GM18951 (cell line): Measurements from ENCODE around the gene SCIN.

Experiments
- POLR2A ChIP-seq: IDR thresholded peaks from 4 replicates; pipeline ENCODE4 v1.6.1; 2011; ENCODE audit warnings: mild to moderate bottlenecking; ENCODE audit not compliant: insufficient read length, insufficient read depth; ENCODE audit errors: extremely low read depth
- in situ Hi-C: fragments of 300-500 bp; cut with MboI; formaldehyde crosslinking; loops from one replicate; pipeline ENCODE4 v1.12.0; 2022; ENCODE audit warnings: low sequenced_read_pairs, mixed read lengths, inconsistent platforms; ENCODE audit not compliant: unreplicated experiment

The SCIN gene

DNA sequence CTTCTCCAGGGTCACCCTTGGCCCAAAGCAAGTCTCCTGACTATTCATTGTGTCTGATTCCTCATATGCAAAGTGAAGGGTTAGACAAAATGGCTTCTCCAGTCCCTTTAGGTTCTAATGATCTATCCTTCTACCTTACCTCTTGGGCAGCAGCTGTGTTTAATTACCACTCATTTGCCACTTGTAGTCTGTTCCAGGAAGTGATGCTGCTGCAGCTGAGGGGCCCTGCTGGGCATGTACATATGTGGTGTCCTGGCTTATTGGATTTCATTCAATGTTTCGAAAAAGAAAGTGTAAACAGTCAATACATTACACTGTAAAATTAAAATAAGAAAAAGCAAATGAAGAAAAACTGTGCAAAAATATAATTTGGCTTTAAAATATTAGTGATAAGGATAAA, 36.6 kb downstream of the SCIN start:
- in situ Hi-C loops = no loop called here
- TF ChIP-seq POLR2A = no peak

DNA sequence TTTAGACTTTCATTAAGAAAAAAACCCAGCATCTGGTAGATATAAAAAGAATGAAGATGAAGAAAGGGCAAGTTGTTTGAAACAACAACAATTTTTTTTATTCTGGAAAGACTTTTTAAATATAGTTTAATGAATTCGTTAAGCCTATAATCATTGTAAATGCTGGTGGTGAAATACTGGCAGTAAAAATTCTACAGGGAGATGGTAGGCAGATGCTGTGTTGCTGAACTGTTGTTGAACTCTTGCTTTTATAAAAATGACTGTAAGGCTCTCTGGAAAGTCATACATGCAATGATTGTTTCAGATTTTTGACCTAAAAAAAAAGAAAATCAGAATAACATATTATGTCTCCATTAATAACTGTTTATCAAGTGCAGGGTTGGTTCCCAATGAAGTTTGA, 39.0 kb downstream of the SCIN start:
- in situ Hi-C loops = no loop called here
- no peak for TF ChIP-seq POLR2A

DNA sequence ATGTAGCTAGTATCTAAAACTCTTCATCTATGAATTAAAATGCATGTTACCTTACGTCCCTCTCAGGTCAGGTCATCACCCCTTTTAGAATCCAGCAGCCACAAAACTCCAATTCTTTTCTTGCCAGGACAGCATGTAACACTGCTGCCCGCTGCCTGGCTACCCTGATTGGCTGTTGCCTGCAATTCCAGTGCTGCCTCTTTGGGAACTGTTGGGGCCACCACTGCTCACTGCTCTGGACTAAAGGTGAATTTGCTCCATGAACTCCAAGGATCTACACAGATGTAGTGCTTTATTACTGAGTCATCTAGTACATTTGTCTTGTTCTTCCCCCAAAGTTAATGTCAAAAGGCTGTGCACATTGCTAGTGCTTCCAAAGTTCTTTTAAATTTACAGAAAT, 40.4 kb downstream of the SCIN start:
- TF ChIP-seq POLR2A = no peak
- in situ Hi-C loops = no loop called here

GRCh38 chr7:12612622-12613021, 42.1 kb downstream of the SCIN start:
- no peak for TF ChIP-seq POLR2A
- in situ Hi-C loops = no loop called here

DNA sequence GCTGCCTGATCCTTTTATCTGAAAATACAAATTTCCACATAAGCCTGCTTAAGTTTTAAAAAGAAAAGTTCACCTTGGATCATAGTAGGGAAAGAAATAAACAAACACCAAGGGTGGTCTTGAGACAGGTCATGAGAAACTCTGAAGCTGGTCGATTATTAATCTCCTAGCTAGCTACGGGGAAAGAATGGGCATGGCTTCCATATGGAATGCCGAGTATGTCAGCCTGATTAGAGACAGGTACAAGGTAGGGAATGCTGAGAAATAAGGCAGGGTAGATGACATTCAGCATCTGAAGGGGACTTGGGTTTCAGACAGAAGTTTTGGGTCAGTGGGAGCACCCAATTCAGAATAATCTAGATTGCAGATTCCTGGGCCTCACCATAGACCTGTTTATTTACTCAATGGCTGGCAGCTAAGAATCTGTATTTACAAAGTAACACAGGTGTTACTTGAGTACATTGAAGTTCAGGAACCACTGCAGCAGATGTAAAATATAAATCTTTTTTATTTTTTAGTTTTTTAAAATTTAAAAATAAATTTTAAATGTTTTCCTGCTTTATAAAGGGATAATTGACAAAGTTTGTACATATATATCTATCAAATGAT, 49.0 kb downstream of the SCIN start:
- TF ChIP-seq POLR2A = no peak
- in situ Hi-C loops = no loop called here

DNA sequence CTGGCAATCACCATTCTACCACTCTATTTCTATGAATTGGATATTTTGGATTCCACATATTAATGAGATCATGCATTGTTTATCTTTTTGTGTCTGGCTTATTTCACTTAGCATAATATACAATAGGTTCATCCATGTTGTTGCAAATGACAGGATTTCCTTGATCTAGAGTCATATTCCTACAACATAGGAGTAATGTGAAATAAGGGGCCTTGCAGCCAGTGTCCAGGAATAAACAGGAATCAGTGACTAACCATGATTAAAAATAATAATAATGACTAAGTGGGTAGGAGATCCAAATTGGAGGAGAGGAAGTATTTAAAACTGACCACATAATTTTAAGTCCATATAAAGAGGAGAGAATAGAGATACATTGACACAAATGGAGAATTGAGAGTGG, 49.9 kb downstream of the SCIN start:
- no peak for TF ChIP-seq POLR2A
- in situ Hi-C loops = no loop called here

- in situ Hi-C loops = no loop called here
- no peak for TF ChIP-seq POLR2A
Measured at GRCh38 chr7:12623223-12623622, 52.7 kb downstream of the SCIN start.

DNA sequence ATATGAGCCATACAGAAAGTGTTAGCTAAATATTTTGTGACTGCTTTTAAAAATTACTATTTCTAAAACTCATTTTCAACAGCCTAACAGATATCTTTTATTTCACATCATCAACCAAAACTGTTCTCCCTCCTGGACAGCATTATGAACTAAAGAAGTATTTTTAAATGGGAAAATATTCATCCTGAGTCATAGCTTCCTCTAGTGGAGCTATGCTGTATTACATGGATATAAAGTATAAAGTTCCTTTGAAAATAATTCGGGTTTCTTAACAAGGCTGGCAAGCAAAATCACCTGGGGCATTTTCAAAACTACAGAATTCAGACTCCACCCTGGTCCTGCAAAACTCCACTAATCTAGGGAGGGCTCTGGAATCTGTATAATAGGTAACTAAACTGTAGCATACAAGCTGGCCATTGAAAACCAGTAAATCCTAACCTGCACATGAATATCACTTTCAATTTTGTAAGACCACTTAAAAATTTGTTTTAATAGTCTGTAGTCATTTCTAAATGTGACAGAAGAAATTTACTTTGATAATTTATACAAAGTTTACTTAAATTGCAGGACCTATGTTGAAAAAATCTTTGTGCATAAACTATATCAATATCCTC, 53.5 kb downstream of the SCIN start:
- in situ Hi-C loops = no loop called here
- no peak for TF ChIP-seq POLR2A

DNA sequence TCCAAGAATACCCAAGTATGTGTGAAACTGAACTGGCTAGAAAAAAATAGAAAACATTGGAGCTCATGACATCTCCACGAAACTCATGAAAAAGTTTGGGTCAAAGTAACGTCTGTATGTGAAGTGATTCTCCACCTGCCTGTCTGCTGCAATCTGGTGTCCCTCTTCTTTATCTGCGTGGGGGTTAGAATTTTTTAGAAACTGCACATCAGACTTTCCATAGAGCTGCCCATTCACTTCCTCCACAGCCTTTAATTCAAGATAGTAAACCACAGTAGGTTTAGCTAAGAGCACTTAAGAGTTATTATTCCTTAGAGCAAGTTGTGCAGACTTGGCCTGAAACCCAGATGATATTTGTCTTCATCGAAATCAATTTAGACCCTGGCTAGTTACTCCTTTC, 55.3 kb downstream of the SCIN start:
- no peak for TF ChIP-seq POLR2A
- in situ Hi-C loops = loop anchor here (5.0 kb wide), 1 partner anchor 104 kb away; no protein-coding TSS in a partner anchor

DNA sequence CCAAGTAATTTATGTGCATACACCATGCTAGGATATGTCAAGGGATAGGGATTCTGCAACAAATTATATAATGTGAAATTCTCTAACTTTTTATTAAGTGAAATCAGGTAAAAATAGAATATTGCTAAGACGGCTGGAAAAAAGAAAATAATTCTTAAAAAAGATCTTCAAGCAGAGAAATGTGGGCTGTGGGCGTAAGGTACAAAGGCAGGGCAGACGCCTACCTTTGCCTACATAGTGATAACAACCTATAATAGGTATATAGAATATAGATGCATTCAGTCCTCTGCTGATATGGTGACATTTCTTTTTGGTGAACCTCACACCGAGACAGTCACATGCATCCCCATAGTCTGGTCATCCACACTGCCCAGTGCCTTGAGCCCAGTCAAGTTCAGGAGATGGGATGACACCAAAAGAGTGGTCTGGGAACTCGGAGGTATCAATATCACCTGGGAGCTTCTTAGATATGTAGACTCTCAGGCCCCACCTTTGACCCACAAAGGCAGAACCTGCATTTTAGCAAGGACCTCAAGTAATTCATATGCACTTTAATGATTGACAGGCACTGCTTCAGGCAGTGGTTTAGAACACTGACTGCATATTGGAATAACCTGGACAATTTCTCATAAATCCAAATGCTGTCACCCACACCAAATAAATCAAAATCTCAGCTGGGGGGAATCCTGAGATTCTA, 59.4 kb downstream of the SCIN start:
- in situ Hi-C loops = loop anchor here (5.0 kb wide), 1 partner anchor 108 kb away; no protein-coding TSS in a partner anchor
- no peak for TF ChIP-seq POLR2A

DNA sequence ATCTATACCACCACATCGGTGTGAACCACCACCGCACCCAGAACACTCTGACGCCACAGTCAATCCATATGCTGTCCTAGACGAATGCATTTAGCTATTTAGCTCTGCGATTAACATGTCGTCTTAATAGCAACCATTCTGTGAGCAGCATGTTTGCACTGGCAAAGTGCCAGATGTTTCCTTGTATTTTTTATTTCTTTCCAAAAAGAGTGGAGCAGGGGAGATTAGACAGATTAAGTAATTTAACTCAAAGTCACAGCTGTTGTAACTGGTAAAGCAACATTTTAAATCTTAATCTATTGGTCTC, 59.9 kb downstream of the SCIN start:
- in situ Hi-C loops = no loop called here

DNA sequence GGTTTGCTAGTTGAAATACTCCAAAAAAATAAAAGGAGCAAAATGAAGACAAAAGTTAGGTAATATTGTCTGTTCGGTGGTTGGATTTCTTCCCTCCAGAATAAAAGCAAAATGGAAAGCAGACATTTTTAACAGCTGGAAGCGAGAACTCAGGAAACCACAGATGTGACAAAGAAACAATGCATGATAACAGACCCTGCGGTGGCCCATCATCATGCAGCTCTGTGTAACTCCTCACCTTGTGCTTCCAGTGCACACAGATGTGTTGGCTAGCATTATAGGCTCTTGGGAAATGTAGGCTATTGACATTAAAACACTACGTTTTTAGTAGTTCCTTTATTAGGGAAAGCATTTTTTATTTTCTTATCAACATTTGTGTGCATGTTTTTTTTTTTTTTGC, 63.1 kb downstream of the SCIN start:
- in situ Hi-C loops = no loop called here

More for the DNA sequence above, 59.9 kb downstream of the SCIN start:
- TF ChIP-seq POLR2A = no peak

GRCh38 chr7:12635830-12636229, 65.3 kb downstream of the SCIN start:
- TF ChIP-seq POLR2A = no peak
- in situ Hi-C loops = no loop called here

More for the DNA sequence above, 63.1 kb downstream of the SCIN start:
- TF ChIP-seq POLR2A = no peak

DNA sequence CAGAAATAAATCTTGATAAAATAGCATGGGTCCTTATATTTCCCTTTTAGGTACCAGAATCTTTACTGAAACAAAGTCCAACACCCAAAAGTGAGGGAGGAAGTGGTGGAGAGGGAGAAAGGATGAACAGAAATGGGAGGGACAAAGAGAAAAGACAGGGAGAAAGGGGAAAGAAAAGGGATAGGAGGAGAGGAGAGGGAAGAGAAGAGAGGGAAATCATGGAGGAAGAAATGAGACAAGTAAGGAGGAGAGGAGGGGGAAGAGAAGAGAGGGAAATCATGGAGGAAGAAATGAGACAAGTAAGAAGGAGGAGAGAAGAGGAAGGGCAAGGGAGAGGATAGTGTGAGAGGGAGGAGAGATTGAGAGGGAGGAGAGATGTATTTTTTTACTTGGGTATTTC, 66.8 kb downstream of the SCIN start:
- in situ Hi-C loops = no loop called here
- no peak for TF ChIP-seq POLR2A
